WTC11 (cell line): ENCODE measurements around the gene ABCD3. TPM values are rescaled to one million over a fixed set of nuclear protein-coding genes. Genes with fewer than 3 reads are reported as not detected.

Experiments
- ATAC-seq: fragments of 200-7000 bp; cut with Tn5 transposase; 2 replicates; pipeline ENCODE4 v1.10.0; 2021; ENCODE audit warnings: mild to moderate bottlenecking, moderate library complexity
- CTCF ChIA-PET: fragments of 300-600 bp; sonication (Branson Sonifier 250); formaldehyde crosslinking; loops from one replicate; lab custom pipeline; 2021; ENCODE audit warnings: antibody characterized with exemption; lab: Charles Lee
- POLR2A ChIA-PET: fragments of 350-600 bp; sonication (Branson Sonifier 250); formaldehyde crosslinking; loops from one replicate; lab custom pipeline; 2021; ENCODE audit warnings: antibody characterized with exemption; lab: Charles Lee
- DNase-seq: peaks from one replicate; pipeline ENCODE4 v3.0.0; 2021; ENCODE audit warnings: low spot score
- H3K27ac Mint-ChIP-seq: 2 replicates; pipeline ENCODE4 v1.8.0; 2021; ENCODE audit warnings: mixed read lengths
- H3K27me3 Mint-ChIP-seq: 2 replicates; pipeline ENCODE4 v1.8.0; 2021; ENCODE audit warnings: low read depth, mild to moderate bottlenecking, moderate library complexity, mixed read lengths
- H3K36me3 Mint-ChIP-seq: 2 replicates; pipeline ENCODE4 v1.8.0; 2021; ENCODE audit warnings: mixed read lengths
- H3K4me1 Mint-ChIP-seq: 2 replicates; pipeline ENCODE4 v1.8.0; 2022; ENCODE audit warnings: mixed read lengths
- H3K4me3 Mint-ChIP-seq: 2 replicates; pipeline ENCODE4 v1.8.0; 2021; ENCODE audit warnings: mild to moderate bottlenecking, moderate library complexity, mixed read lengths
- H3K9me3 Mint-ChIP-seq: 2 replicates; pipeline ENCODE4 v1.8.0; 2021; ENCODE audit warnings: mixed read lengths
- ATF1 ChIP-seq: sonication (generic); formaldehyde crosslinking; IDR thresholded peaks from 2 replicates; pipeline ENCODE4 v1.8.1; 2023; ENCODE audit warnings: mild to moderate bottlenecking, moderate library complexity, missing genetic modification reagents
- ATF3 ChIP-seq: sonication (generic); formaldehyde crosslinking; conservative IDR thresholded peaks from 2 replicates; pipeline ENCODE4 v1.8.1; 2022; ENCODE audit warnings: mild to moderate bottlenecking, missing genetic modification reagents
- E2F5 ChIP-seq: sonication (generic); formaldehyde crosslinking; IDR thresholded peaks from 2 replicates; pipeline ENCODE4 v1.8.1; 2022; ENCODE audit warnings: mild to moderate bottlenecking, moderate library complexity, missing genetic modification reagents
- IRF1 ChIP-seq: sonication (generic); formaldehyde crosslinking; IDR thresholded peaks from 2 replicates; pipeline ENCODE4 v1.8.0; 2023; ENCODE audit warnings: missing genetic modification reagents
- MLX ChIP-seq: sonication (generic); formaldehyde crosslinking; IDR thresholded peaks from 2 replicates; pipeline ENCODE4 v1.8.1; 2023; ENCODE audit warnings: mild to moderate bottlenecking, missing genetic modification reagents, moderate library complexity
- NFYB ChIP-seq: sonication (generic); formaldehyde crosslinking; conservative IDR thresholded peaks from 2 replicates; pipeline ENCODE4 v1.8.0; 2022; ENCODE audit warnings: low read depth, missing genetic modification reagents
- NR2C2 ChIP-seq: sonication (generic); formaldehyde crosslinking; IDR thresholded peaks from 2 replicates; pipeline ENCODE4 v1.8.0; 2022; ENCODE audit warnings: mild to moderate bottlenecking, missing genetic modification reagents
- OVOL2 ChIP-seq: fragments of 250-450 bp; sonication (Bioruptor Pico); IDR thresholded peaks from 2 replicates; pipeline ENCODE4 v1.9.0; 2021; ENCODE audit warnings: mild to moderate bottlenecking, borderline replicate concordance
- SMAD3 ChIP-seq: sonication (generic); formaldehyde crosslinking; IDR thresholded peaks from 2 replicates; pipeline ENCODE4 v1.8.0; 2022; ENCODE audit warnings: missing genetic modification reagents, mild to moderate bottlenecking, borderline replicate concordance
- TCF7 ChIP-seq: sonication (generic); formaldehyde crosslinking; IDR thresholded peaks from 2 replicates; pipeline ENCODE4 v1.8.0; 2022; ENCODE audit warnings: mild to moderate bottlenecking, low read depth, missing genetic modification reagents, moderate library complexity
- TEAD4 ChIP-seq: sonication (generic); formaldehyde crosslinking; IDR thresholded peaks from 2 replicates; pipeline ENCODE4 v1.8.0; 2022; ENCODE audit warnings: mild to moderate bottlenecking, missing genetic modification reagents
- ZNF121 ChIP-seq: sonication (generic); formaldehyde crosslinking; IDR thresholded peaks from 2 replicates; pipeline ENCODE4 v1.8.0; 2023; ENCODE audit warnings: missing genetic modification reagents
- ZNF263 ChIP-seq: sonication (generic); formaldehyde crosslinking; IDR thresholded peaks from 2 replicates; pipeline ENCODE4 v1.8.1; 2022; ENCODE audit warnings: low read depth, mild to moderate bottlenecking, moderate library complexity, missing genetic modification reagents
- ZNF416 ChIP-seq: fragments of 250-450 bp; sonication (Bioruptor Pico); IDR thresholded peaks from 2 replicates; pipeline ENCODE4 v1.9.0; 2021; ENCODE audit warnings: mild to moderate bottlenecking, inconsistent platforms
- ZNF423 ChIP-seq: fragments of 250-450 bp; sonication (Bioruptor Pico); IDR thresholded peaks from 2 replicates; pipeline ENCODE4 v2.1.2; 2022; ENCODE audit warnings: mild to moderate bottlenecking, moderate library complexity
- ZSCAN18 ChIP-seq: fragments of 250-450 bp; sonication (Bioruptor Pico); IDR thresholded peaks from 2 replicates; pipeline ENCODE4 v2.1.2; 2022; ENCODE audit warnings: mild to moderate bottlenecking, moderate library complexity
- total RNA-seq: library from RNA; stranded (reverse); gene quantifications from 3 replicates; pipeline ENCODE4 v1.2.3, GENCODE V29; 2021

Gene ABCD3
- total RNA-seq, 1 experiment from 2014 or later, result 27.2 TPM

GRCh38 chr1:94496076-94496755 lies 78.0 kb downstream of the ABCD3 start:
- H3K27me3 Mint-ChIP-seq, result no peaks in the 10 kb centered on the region
- POLR2A ChIA-PET, result interaction anchor here (0.6 kb wide), 1 partner anchor 238 kb away, joined by 3 read pairs; no protein-coding TSS in a partner anchor
- no peak overlapping the region for H3K27ac Mint-ChIP-seq
- no peaks in the 10 kb centered on the region for H3K4me1 Mint-ChIP-seq
- H3K4me3 Mint-ChIP-seq, result no peak overlapping the region
- TF ChIP-seq MLX, result no peak
- no peak for TF ChIP-seq SMAD3
- no peak for TF ChIP-seq TEAD4 (CRISPR knock-in tag)
- TF ChIP-seq ATF3 (CRISPR knock-in tag), result no peak
- H3K36me3 Mint-ChIP-seq, result peaks cover 21% of the 10 kb centered on the region
- DNase-seq, result no peak
- H3K9me3 Mint-ChIP-seq, result no peaks in the 10 kb centered on the region
- ATAC-seq, result no peak
- CTCF ChIA-PET, result interaction anchor here (0.6 to 1.3 kb wide), 3 partner anchors 8 to 119 kb away, joined by 3 to 8 read pairs (median 3); no protein-coding TSS in a partner anchor

GRCh38 chr1:94501426-94501825 lies 83.2 kb downstream of the ABCD3 start:
- DNase-seq (no peak), ATAC-seq (no peak)
- H3K27me3 Mint-ChIP-seq, result no peaks in the 10 kb centered on the region
- ChIA-PET POLR2A (no interaction called here), CTCF (no interaction called here)
- H3K9me3 Mint-ChIP-seq, result no peaks in the 10 kb centered on the region
- no peaks in the 10 kb centered on the region for H3K4me1 Mint-ChIP-seq
- H3K4me3 Mint-ChIP-seq, result no peak overlapping the region
- TF ChIP-seq OVOL2 (no peak), ZNF121 (CRISPR knock-in tag) (no peak)
- TF ChIP-seq, all 79 proteins: peak for 0
- Mint-ChIP-seq H3K36me3 (peaks cover 19% of the 10 kb centered on the region), H3K27ac (no peak overlapping the region)

GRCh38 chr1:94501935-94502334 lies 83.7 kb downstream of the ABCD3 start:
- Mint-ChIP-seq H3K36me3 (peaks cover 20% of the 10 kb centered on the region), H3K9me3 (no peaks in the 10 kb centered on the region), H3K27ac (no peak overlapping the region), H3K4me1 (no peaks in the 10 kb centered on the region), H3K27me3 (no peaks in the 10 kb centered on the region), H3K4me3 (no peak overlapping the region)
- ATAC-seq (no peak), DNase-seq (no peak)
- no peak for TF ChIP-seq ZSCAN18
- no peak for TF ChIP-seq NFYB (CRISPR knock-in tag)
- TF ChIP-seq TEAD4 (CRISPR knock-in tag), result no peak
- TF ChIP-seq ZNF416 (CRISPR knock-in tag), result no peak
- no peak for TF ChIP-seq MLX
- TF ChIP-seq IRF1, result no peak
- TF ChIP-seq ATF1 (CRISPR knock-in tag), result no peak
- no peak for TF ChIP-seq ZNF423 (CRISPR knock-in tag)
- TF ChIP-seq NR2C2 (CRISPR knock-in tag), result no peak
- TF ChIP-seq TCF7 (CRISPR knock-in tag), result no peak
- no peak for TF ChIP-seq ZNF263 (CRISPR knock-in tag)
- TF ChIP-seq E2F5 (CRISPR knock-in tag), result no peak
- ChIA-PET POLR2A (interaction anchor here (0.7 kb wide), 1 partner anchor 68 kb away, joined by 3 read pairs; no protein-coding TSS in a partner anchor), CTCF (interaction anchor here (0.8 kb wide), 1 partner anchor 352 kb away, joined by 3 read pairs; no protein-coding TSS in a partner anchor)
